ENCODE data around the gene FAM117A. TPM values are rescaled to one million over a fixed set of nuclear protein-coding genes. Genes with fewer than 3 reads are reported as not detected.

The FAM117A gene
- total and polyA plus RNA-seq, 2 of the 8 experiments (the other 6 are each of a cell fraction or from before 2014, with no cell fraction given) = 28.4 to 45.7 TPM

GRCh38 chr17:49688848-49689247, 75.1 kb downstream of the FAM117A start:
- Histone ChIP-seq H3K9me3 (ENCODE audit: insufficient read depth in 2 of 2, low read depth in 1 of 2, low read length in 1 of 2) (no peaks in the 10 kb centered on the region), H2BK20ac (ENCODE audit: low read length) (0 out of 2 replicates have a peak overlapping the region, but pooled peaks have one; percentile 18), H2BK5ac (ENCODE audit: low read depth, low read length) (no peak overlapping the region), H2AFZ (ENCODE audit: low read length) (peak overlapping the region; percentile 95), H3K23me2 (ENCODE audit: low read depth, low read length) (no peaks in the 10 kb centered on the region), H3K4me1 (replicated peaks in 1 of 4; ENCODE audit: control insufficient read depth in 3 of 4, insufficient read depth in 4 of 4, low read length in 3 of 4) (peaks cover 0 to 2% (median 0%) of the 10 kb centered on the region in 4 experiments; a peak in 2 of 7 replicates), H3K79me2 (ENCODE audit: control insufficient read depth in 1 of 2, insufficient read depth in 2 of 2, low read length in 2 of 2) (no peaks in the 10 kb centered on the region), H3K9ac (replicated peaks in 1 of 4; ENCODE audit: extremely low read depth in 1 of 4, low read depth in 3 of 4, low read length in 3 of 4) (peak overlapping the region in 1 of 4 experiments; percentile 21; a peak in 1 of 7 replicates), H3K36me3 (ENCODE audit: control insufficient read depth in 2 of 4, insufficient read depth in 4 of 4, low read length in 3 of 4) (no peaks in the 10 kb centered on the region), H3K4me2 (ENCODE audit: insufficient read depth in 1 of 2, low read depth in 2 of 2, low read length in 2 of 2) (no peak overlapping the region), H3K23ac (ENCODE audit: insufficient read length) (no peak overlapping the region), H2BK120ac (replicated peaks; ENCODE audit: low read depth, low read length) (no peak overlapping the region), H3K18ac (ENCODE audit: extremely low read depth, low read length) (no peak overlapping the region), H3K27ac (ENCODE audit: low read depth, low read length) (no peak overlapping the region), H4K91ac (replicated peaks; ENCODE audit: insufficient read length, low read length) (no peak overlapping the region), H4K8ac (ENCODE audit: extremely low read depth, insufficient read depth, low read length) (no peak overlapping the region), H4K20me1 (replicated peaks in 1 of 2; ENCODE audit: control insufficient read depth in 1 of 2, insufficient read depth in 2 of 2, low read length in 2 of 2) (no peaks in the 10 kb centered on the region), H3K27me3 (replicated peaks in 1 of 4; ENCODE audit: control insufficient read depth in 3 of 4, extremely low read depth in 1 of 4, insufficient read depth in 3 of 4, low read length in 3 of 4) (no peaks in the 10 kb centered on the region; a peak in 2 of 7 replicates), H4K5ac (ENCODE audit: insufficient read length, low read depth, low read length) (no peak overlapping the region), H2BK12ac (ENCODE audit: low read depth, low read length) (no peak overlapping the region; the same call in 1 of the 2 replicates), H3K14ac (ENCODE audit: insufficient read length) (no peak overlapping the region), H3K4me3 (ENCODE audit: extremely low read depth in 1 of 4, insufficient read depth in 2 of 4, low read depth in 3 of 4, low read length in 4 of 4) (no peak overlapping the region), H2AK5ac (ENCODE audit: low read depth, low read length) (no peak overlapping the region), H2BK15ac (ENCODE audit: low read length) (no peak overlapping the region), H3K4ac (replicated peaks; ENCODE audit: insufficient read length, low read depth, low read length) (no peak overlapping the region), H3K56ac (replicated peaks; ENCODE audit: insufficient read length, low read depth, low read length) (no peak overlapping the region), H3K79me1 (ENCODE audit: low read depth, low read length) (no peaks in the 10 kb centered on the region)
- DNase-seq (ENCODE audit: low read depth in 1 of 2, low spot score in 2 of 2) = no peak
- ChIA-PET CTCF (ENCODE audit: partially characterized antibody) (interaction anchor here (0.9 to 19.2 kb wide), 12 partner anchors 15 to 309 kb away, joined by 3 to 228 read pairs (median 4); partner anchors contain the start of genes NXPH3 and SLC35B1), POLR2A (ENCODE audit: partially characterized antibody) (interaction anchor here (0.7 to 1.2 kb wide), 2 partner anchors 13 to 161 kb away, joined by 3 read pairs; no protein-coding TSS in a partner anchor)
- TF ChIP-seq SP2 (IDR thresholded peaks at IDR 0.05; ENCODE audit: low read length) = no peak
- TF ChIP-seq SUZ12 (IDR thresholded peaks at IDR 0.05; ENCODE audit: low read length) = no peak
- WGBS, 2 experiments (ENCODE audit: extremely low coverage in 1 of 2, insufficient coverage in 1 of 2, insufficient read length in 1 of 2, insufficient replicate concordance in 2 of 2, low coverage in 1 of 2, low lambda C conversion rate in 2 of 2, missing lambda C conversion rate in 1 of 2) = 79% methylated on average over 4 of the region's 4 CpGs; no CpG with 5 or more reads in 1 of the 2 experiments
- no peak for FAIRE-seq

Data from H1 (cell line).